ENCODE measurements around the gene ORMDL2.
"Not testable (repeated sequence)": the region's sequence is repeated elsewhere in the genome, so short reads cannot be mapped to it uniquely, and the experiment has no call there.

Gene ORMDL2

GRCh38 chr12:55861871-55862270, 44.0 kb downstream of the ORMDL2 start:
- no peak for DNase-seq

GRCh38 chr12:55862286-55862685, 44.4 kb downstream of the ORMDL2 start:
- no peak for DNase-seq

- DNase-seq = not testable (repeated sequence)
Observed at GRCh38 chr12:55862931-55863330, 45.1 kb downstream of the ORMDL2 start.

GRCh38 chr12:55865327-55865726, 47.5 kb downstream of the ORMDL2 start:
- DNase-seq = no peak

GRCh38 chr12:55866454-55867004, 48.7 kb downstream of the ORMDL2 start:
- not testable (repeated sequence) for DNase-seq
